GM21526 (cell line): Measurements from ENCODE around the gene EIF4A2.
"Not testable (repeated sequence)": the region's sequence is repeated elsewhere in the genome, so short reads cannot be mapped to it uniquely, and the experiment has no call there.

Source experiments
- ATAC-seq: cut with Tn5 transposase; IDR thresholded peaks from one replicate; pipeline ENCODE4 v1.9.1; 2021; ENCODE audit warnings: moderate library complexity; ENCODE audit not compliant: unreplicated experiment, low FRiP score

Gene EIF4A2

DNA sequence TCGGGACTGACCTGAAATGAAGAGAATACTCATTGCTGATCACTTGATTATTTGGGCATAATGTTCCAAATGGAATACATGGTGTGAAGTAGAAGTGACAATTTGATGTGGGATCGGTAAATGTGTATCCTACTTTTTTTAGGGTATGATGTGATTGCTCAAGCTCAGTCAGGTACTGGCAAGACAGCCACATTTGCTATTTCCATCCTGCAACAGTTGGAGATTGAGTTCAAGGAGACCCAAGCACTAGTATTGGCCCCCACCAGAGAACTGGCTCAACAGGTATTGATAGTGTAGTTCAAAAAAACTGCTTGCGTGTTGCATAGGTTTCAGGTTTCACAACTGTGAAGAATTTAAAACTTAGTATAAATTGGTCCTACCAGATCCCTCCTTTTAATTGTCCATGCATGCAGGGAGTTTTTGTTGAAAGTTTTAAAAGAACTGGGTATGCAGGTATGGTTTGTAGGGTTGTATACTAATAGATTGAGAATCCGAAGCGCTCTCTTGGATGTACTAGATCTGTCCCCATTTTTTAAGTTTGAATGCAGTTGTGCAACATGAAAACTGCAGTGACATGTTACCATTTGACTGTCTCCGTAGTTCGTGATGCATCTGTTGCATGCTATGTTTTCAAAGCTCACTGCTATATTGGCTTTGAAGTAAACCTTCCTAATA lies 1.6 kb downstream of the EIF4A2 start:
- no peak for ATAC-seq

DNA sequence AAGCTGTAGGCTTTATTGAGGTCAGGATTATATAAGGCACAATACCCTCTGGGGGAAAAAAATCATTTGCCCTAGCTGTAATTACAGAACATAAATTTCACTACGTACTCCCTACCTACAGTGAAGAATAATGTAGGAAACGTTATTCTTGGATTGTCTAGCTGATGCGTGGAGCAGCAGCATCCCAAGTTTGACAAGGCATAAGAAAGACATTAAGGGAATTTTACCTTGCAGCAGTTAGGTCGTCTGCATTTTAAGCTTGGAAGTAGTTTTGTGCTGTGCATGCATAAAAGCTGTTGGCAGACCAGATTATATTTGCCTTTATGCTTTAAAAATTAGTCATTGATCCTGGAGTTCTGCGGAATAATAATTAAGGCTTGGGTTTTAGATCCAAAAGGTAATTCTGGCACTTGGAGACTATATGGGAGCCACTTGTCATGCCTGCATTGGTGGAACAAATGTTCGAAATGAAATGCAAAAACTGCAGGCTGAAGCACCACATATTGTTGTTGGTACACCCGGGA lies 2.2 kb downstream of the EIF4A2 start:
- no peak for ATAC-seq

DNA sequence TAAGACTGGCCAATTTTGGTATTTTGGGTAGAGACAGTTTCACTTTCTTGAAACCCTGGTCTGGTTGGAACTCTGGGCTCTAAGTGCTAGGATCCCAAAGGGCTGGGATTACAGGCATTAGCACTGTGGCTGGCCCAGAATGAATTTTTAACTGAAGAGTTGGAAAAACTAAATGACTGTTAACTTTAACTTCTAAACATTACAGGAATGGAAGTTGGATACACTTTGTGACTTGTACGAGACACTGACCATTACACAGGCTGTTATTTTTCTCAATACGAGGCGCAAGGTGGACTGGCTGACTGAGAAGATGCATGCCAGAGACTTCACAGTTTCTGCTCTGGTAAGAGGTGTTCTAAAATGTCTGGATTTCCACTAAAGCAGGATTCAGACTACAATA lies 3.5 kb downstream of the EIF4A2 start:
- ATAC-seq = no peak

DNA sequence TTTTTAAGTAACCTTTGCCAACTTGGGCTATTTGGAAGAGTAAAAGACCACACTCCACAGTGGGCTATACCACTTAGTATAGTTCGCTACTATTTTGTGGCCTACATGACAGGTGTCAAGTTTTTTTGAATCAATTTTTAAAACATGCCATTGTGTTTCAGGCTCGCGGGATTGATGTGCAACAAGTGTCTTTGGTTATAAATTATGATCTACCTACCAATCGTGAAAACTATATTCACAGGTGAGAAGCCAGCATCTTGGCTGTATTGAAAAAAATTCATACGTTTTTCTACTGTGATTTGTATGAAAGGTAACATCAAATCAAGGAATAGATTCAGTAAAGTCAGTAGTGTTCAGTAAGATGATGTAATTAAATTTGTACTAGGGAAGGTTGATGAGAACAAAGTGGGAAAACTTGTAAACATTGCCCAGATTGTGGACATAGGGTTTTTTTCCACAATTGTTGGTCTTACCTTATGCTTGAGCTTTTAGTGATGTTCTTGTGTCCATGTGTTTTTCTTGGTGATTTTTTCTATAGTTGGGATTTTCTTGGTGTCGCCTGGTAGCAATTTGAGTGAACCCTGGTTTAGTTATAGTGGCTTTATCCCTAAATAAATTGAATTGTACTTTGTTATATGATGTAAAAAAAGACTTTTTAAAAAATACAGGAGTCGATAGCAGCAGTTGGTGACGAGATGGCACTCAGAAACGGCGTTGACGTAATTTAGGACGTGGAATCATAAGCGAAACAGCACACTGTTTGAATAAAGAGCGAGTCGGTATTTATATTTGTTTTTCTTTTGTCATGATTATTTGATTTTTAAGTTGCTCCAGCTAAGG lies 4.5 kb downstream of the EIF4A2 start:
- no peak for ATAC-seq

DNA sequence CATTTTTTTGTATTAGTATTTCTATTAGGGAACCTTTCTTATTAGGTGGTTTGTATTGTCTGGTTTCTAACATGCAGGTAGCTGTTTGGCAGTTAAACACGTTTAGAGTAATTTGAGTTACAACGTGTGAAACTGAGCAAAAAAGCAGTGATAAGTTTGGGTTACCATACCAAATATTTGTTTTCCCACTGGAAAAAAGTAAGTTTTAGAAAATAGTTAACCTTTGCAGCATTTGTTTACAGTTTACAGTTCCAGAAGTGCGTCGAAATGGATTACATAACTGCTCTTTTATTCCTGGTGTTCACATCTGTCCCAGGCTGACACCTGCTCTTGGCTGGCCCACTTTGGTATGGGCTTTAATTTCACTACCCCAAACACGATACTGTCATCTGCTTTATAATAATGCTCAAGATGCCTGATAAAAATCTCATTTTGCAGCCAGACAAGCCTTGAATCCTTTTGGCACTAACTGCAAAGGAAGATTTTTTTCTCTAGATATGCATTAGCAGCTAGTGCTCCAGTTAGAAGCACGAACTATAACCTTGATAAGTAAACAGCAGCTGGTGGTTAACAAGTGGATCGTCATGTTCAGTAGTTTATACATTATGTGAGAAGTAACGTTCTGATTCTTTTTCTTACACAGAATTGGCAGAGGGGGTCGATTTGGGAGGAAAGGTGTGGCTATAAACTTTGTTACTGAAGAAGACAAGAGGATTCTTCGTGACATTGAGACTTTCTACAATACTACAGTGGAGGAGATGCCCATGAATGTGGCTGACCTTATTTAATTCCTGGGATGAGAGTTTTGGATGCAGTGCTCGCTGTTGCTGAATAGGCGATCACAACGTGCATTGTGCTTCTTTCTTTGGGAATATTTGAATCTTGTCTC lies 5.3 kb downstream of the EIF4A2 start:
- ATAC-seq = no peak

DNA sequence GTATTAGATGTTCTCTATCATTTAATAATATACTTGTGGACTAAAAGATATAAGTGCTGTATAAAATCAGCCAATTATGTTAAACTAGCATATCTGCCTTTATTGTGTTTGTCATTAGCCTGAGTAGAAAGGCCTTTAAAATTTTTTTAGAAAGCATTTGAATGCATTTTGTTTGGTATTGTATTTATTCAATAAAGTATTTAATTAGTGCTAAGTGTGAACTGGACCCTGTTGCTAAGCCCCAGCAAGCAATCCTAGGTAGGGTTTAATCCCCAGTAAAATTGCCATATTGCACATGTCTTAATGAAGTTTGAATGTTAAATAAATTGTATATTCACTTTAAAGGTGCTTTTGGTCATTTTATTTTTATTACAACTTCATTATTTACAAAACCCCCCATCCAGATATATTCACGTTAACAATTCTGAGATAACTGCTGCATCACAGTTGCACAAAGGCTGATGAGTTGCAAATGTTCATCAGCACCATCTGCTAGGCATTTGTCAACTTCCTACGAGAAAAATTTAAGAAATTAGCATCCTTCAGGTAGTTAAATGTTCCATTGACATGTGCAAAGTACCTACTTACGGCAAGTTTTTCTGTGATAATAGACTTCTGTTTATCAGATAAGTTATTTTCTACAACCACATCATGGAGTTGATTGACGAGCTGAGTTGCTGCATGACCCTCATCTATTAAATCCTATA lies 6.3 kb downstream of the EIF4A2 start:
- ATAC-seq = no peak

DNA sequence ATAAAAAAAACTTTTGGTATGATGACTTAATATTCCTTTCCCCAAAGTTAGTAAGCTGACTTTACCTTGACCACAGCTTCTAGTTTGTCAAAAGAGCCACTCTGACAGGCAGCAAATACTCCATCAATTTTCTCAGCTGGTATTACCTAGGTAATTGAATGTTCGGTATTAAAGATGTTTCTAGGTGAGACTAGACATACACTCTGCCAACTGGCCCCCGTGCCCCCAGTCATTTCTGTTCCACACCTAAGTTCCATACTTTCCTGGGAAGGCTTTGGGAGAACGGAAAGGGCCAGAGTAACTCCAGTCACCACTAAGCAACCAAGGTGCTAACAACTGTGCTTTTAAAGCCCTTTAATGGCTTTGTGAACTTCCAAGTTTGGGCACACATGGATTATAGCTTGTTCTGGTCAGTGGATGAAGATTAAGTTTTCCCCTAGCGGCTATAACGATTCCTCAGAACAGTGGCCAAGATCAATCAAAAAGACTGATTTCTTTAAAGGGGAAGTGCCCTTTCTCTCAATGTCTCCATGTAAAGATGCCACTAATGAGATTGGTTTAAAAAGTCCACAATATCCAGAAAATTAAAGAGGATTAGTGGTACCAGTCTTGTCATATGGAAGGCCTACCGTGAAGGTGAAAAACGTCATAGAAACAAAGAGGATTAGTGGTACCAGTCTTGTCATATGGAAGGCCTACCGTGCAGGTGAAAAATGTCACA lies 7.0 kb downstream of the EIF4A2 start:
- no peak for ATAC-seq

DNA sequence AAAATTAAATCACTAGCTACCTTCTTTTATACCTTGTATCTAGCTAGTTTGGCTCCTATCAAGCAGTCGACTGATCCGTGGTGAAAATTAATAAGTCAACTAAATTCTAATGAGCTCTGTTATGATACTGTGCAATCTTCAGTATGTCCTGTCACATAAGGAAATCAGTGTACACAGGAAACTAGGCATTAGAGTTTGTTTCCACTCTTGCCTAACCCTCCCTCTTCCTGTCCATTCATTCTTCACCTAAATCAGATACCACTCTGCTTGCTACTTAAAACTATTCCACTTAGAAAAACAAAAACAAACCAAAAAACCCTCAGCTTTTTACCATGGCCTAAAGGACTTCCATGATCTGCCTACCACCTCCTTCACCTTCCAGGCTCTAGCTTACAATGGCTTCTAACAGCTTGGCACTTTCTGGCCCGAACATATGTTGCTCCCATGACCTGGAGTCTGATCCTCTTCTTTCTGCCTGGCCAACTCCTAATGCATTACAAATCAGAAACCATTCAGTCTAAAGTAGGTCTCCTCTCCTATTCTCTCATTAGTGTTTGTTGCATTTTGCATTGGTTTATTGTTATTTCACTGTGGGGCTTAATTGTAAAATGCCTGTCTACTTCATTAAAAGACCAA lies 15.0 kb downstream of the EIF4A2 start:
- ATAC-seq = no peak

DNA sequence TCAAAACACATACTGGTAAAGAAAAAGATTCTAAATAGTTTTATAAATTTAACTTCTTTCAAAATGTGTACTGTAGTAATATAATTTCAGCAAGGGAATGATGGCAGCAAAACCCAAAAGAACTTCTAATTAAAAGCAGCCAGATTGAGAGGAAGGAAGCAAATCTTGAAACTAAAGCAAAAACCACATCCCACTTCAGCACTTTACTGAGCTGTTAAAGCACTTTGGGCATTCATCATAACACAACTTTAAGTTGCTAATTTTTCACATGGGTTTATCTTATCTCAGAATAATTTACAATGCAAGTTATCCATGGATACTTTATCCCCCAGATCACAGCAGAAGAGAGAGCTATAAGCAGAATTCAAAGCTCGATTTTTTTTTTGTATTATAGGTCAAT lies 16.9 kb downstream of the EIF4A2 start:
- ATAC-seq = no peak

DNA sequence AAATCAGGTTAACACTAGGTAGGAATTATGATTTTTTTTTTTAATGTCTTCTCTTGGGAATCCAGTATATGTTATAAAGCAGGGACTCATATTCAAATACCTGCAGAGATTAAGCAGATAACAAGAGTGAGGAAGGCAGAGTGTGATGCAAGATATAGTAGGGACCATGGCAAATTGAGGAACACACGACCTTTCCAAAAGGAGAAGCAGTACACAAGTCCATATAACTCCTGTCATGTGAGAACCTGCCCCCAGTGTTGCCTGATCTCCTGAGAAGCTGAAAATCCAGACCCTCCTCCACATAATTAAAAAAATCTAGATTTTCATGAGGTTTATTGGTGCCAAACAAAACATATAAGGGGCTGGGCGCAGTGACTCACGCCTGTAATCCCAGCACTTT lies 19.3 kb downstream of the EIF4A2 start:
- no peak for ATAC-seq

DNA sequence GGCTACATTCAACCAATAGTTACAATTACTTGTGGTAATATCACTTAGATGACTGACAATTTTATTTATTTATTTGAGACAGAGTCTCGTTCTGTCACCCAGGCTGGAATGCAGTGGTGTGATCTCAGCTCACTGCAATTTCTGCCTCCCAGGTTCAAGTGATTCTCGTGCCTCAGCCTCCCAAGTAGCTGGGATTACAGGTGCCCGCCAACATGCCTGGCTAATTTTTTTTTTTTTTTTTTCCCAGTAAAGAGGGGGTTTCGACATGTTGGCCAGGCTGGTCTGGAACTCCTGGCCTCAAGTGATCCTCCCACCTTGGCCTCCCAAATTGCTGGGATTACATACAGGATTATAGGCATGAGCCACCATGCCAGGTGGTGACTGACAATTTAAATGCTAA lies 20.1 kb downstream of the EIF4A2 start:
- not testable (repeated sequence) for ATAC-seq

DNA sequence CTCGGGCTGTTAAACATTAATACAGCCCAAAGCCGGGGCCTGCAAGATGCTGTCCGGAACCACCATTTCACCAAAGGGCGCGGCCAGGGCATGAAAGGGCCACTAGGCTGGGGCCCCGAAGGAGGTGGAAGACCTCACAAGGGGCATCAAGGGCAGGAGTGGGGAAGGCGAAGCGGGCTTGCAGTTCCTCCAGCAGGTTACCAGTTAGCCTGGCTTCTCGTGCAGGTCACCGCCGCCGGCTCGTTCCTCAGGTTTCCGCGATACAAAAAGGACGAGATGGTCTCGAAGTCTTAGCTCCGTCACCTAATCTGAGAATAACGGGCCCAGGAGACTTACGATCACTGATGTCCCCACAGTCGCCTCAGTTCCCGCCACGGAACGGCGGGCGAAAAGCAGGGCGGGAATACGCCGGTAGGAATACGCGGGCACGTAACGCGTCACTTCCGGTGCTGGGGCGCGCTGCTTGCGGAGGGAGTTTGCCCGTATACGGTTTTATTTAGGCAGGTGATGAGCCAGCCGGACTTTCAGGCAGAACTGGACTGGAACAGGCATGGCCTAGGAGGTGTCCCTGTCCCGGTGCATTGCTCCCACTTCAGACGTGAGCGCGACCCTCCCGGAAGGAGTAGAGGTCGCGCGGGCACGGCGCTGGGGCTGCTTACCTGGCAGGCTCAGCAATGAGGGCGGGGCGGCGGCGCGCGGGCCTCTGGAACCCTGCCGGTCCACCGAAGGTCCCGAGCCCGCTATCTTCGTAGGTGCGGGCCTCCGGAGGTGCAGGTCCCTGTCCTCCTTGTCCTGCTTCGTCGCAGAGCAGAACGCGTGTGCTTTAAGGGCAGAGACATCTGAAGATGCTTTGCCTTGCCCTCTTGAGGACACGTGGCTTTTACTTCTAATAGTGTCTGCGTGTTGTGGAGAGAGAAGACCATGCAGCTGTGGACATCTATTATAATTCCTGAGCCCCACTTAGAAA lies 23.0 kb downstream of the EIF4A2 start, which contains the start of gene RFC4:
Gene RFC4, minus strand, starts transcription at position 394 of the 967 bp plus-strand sequence. CDS start 1,769 bp downstream, outside the sequence.
- ATAC-seq = peak; percentile 88

DNA sequence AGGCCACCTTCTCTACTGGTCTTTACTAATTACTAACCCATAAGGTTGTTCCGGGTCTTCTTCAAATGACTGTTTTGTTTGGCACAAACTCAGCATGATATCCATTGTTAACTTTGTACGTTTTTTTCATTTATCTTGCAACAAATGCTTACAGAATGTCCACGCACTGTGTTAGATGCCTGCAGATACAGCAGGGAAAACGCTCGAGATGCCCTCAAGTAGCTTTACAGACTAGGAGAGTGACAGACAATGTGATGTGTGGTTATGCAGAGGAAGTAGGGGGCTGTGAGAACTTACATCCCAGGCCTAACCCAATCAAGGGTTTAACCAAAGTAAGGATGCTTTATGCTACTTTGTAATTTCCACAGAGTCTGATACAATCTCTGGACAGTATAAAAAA lies 23.9 kb downstream of the EIF4A2 start:
- no peak for ATAC-seq

DNA sequence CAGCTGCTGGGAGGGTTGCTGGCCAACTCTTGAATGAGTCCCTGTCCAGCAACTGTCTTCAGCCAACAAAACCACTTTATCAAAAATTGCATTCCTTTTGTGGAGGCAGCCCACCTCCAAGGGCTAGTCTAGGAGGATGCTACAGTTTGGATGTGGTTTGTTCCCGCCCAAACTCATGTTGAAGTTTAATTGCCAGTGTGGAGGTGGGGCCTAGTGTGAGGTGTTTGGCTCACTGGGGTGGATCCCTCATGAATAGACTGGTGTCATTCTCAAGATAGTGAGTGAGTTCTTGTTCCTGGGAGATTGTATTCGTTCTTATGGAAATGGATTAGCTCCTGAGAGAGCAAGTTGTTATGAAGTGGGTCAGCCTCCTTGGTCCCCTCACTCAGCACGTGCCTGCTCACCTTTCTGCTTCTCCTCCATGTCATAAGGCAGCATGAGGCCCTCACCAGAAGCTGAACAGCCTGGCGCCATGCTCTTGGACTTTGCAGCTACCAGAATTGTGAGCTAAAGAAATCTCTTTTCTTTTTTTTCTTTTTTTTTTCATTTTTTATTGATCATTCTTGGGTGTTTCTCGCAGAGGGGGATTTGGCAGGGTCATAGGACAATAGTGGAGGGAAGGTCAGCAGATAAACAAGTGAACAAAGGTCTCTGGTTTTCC lies 27.1 kb downstream of the EIF4A2 start:
- ATAC-seq = no peak

DNA sequence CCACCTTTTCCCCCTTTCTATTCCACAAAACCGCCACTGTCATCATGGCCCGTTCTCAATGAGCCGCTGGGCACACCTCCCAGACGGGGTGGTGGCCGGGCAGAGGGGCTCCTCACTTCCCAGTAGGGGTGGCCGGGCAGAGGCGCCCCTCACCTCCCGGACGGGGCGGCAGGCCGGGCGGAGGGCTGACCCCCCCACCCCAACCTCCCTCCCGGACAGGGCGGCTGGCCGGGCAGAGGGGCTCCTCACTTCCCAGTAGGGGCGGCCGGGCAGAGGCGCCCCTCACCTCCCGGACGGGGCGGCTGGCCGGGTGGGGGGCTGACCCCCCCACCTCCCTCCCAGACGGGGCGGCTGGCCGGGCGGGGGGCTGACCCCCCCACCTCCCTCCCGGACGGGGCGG lies 27.9 kb downstream of the EIF4A2 start:
- ATAC-seq = not testable (repeated sequence)

DNA sequence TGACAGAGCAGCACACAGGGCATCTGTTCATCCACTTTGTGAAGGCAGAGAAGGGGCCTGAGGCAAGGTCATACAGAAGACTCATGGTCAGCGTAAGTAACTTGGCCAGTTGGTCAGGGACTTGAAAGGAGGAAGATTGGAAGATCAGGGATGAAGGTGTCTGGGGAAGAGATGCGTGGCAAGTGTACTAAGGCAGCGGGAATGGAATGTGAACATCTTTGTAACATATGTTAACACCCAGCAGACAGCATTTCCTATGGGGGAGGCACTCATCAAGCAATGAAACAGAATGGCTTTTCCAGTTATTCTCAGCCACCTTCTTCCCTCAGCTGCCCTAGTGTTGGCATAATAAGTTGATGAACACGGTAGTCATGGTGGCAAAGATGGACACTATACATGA lies 30.7 kb downstream of the EIF4A2 start:
- ATAC-seq = no peak

DNA sequence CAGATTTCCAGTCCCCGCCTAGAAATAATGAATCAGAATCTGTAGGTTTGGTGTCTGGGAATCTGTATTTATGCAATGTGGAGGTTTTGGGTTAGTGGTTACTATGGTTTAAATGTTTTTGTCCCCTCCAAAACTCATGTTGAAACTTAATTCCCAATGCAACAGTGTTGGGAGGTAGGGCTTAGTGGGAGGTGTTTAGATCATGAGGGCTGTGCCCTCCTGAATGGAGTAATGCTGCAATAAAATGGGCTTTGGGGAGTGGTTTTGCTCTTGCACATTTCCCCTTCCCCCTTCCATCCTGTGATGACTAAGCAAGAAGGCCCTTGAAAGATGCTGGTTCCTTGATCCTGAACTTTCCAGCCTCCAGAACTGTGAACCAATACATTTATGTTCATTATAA lies 32.1 kb downstream of the EIF4A2 start:
- ATAC-seq = no peak
